ENCODE measurements around the gene TAF4.
"Not testable (repeated sequence)": the region's sequence is repeated elsewhere in the genome, so short reads cannot be mapped to it uniquely, and the experiment has no call there.

Gene TAF4

DNA sequence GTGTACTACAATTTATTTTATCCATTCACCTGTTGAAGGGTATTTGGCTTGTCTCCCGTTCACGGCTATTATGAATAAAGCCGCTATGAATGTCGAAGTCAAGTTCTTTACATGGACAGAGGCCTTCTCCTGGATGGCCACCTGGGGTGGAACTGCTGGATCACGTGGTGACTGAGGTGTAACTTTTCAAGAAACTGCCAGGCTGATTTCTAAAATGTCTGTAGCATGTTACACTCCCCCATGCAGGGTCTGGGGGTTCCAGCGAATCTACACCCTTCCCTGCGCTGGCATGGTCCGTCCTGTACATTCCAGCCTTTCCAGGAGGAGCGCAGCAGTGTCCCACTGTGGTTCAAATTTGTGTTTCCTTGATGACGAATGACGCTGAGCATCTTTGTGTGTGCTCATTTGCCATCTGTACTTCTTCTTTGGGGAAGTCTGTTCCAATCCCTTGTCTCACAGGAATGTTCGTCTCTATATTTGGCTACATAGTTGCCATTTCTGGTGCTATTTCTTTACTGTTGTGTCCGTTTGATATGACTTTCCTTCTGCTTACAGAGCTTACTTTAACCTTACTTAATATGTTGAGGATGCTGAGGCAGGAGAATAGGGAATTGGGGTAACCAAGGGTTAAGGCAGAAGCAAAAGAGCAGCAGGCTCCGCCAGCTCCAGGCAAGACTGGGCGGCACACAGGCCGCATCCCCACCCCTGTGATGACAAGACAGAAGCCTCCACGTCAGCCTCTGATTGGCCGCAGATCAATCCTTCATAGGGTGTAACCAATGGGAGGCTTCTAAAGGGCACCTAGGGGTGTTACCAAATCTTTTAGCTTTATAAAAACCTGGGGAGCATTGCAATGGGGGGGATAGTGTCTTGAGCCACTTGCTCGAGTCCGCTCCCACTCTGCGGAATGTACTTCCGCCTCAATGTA, 106.6 kb downstream of the TAF4 start:
- DNase-seq, result no peak

DNA sequence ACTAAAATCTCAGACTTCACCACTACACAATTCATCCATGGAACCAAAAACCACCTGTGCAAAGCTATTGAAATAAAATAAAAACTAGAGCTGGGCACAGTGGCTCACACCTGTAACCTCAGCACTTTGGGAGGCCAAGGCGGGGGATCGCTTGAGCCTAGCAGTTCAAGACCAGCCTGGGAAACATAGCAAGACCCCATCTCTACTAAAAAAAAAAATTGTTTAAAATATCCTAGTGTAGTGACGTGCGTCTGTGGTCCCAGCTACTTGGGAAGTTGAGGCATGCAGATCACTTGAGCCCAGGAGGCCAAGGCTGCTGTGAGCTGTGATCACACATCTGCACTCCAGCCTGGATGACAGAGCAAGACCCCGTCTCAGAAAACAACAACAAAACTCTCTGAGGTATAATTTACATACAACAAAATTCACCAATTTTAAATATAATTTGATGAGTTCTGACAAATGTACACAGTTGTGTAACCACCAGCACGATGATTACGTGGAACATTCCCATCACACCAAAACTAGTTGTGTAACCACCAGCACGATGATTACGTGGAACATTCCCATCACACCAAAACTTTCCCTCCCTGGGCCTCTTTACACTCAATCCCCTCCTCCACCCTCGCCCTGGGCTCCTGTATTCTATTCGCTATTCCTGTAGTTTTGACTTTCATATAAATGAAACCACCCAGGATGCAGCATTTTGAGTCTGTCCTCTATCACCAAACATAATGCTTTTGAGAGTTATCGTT, 107.5 kb downstream of the TAF4 start:
- no peak for DNase-seq

DNA sequence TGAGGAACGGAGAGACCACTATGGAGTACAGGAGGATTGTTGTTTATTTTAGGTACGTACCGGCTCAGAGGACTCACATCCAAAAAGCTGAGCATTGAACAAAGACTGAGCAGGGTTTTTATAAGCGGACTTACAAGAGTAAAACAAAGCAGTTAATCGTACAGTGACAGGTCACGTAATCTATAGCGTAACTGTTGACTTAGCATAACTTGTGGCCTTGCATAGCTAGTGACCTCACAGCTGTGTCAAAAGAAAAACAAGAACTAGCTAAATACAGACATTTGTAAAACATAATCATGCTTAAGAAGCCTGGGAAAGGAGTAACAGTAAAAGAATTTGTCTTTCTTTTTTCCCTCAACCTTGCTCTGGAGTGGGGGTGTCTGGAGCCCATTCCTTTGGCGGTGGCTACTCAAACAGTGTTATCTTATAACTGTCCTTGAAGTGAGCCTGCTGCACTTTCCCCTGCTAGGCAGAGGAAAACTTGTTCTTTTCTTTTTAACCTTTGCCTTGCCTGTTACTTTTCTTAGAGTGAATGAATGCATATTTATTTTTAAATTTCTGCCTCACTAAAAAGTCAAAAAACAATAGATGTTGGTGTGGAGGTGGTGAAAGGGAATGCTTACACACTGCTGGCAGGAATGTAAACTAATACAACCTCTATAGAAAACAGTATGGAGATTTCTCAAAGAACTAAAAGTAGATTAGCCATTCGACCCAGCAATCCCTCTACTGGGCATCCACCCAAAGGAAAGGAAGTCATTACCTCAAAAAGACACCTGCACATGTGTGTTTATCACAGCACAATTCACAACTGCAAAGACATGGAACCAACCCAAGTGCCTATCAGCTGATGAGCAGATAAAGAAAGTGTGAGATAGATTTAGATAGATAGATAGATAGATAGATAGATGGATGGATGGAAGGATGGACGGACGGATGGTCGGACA, 109.0 kb downstream of the TAF4 start:
- no peak for DNase-seq

DNA sequence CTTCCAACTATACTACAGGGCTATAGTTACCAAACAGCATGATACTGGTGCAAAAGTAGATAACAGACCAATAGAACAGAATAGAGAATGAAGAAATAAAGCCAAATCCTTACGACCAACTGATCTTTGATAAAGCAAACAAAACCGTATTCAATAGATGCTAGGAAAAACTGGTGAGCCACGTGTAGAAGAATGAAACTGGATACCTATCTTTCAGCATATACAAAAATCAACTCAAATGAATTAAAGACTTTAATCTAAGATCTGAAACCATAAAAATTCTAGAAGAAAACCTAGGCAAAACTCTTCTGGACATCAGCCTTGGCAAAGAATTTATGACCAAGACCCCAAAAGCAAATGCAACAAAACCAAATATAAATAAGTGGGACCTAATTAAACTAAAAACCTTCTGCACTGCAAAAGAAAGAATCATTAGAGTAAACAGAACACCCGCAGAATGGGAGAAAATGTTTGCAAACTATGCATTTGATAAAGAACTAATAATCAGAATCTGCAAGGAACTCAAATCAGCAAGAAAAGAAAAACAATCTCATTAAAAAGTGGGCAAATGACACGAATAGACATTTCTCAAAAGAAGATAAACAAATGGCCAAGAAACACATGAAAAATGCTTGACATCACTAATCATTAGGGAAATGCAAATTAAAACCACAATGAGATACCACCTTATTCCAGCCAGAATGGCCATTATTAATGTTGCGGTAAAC, 109.8 kb downstream of the TAF4 start:
- no peak for DNase-seq

DNA sequence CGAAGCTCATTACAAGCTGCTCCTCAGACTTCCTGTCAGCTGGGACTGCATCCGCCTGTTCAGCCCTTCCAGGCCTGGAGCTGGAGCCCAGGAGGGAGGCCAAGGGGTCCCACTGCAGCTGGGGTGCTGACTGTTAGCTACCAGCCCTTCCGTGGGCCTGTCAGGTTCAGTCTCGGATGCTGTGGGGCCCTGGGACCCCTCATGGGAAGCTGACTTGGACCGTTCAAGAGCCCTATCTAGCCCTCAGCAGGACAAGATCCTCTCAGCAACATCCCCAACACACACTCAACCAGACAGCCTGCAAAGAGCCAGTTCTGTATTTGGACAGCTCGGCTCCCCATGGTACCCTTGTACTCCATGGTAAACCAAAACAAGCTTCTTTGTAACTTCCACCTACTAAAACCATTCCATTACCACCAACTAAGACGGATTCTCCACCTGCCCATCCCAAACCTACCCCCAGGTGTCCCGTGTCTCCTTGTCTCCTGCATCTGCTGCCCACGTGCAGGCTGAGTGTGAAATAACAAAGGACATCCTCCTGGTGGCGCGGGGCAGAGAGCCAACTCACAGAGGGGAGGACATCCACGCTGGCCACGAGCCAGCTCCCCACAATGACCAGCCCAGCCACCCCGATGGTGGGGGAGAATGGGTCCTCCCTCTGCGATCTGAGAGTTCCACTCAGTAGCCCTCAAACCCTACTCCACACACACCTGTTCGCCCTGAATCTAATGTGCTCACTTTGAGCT, 111.2 kb downstream of the TAF4 start:
- DNase-seq, result no peak

DNA sequence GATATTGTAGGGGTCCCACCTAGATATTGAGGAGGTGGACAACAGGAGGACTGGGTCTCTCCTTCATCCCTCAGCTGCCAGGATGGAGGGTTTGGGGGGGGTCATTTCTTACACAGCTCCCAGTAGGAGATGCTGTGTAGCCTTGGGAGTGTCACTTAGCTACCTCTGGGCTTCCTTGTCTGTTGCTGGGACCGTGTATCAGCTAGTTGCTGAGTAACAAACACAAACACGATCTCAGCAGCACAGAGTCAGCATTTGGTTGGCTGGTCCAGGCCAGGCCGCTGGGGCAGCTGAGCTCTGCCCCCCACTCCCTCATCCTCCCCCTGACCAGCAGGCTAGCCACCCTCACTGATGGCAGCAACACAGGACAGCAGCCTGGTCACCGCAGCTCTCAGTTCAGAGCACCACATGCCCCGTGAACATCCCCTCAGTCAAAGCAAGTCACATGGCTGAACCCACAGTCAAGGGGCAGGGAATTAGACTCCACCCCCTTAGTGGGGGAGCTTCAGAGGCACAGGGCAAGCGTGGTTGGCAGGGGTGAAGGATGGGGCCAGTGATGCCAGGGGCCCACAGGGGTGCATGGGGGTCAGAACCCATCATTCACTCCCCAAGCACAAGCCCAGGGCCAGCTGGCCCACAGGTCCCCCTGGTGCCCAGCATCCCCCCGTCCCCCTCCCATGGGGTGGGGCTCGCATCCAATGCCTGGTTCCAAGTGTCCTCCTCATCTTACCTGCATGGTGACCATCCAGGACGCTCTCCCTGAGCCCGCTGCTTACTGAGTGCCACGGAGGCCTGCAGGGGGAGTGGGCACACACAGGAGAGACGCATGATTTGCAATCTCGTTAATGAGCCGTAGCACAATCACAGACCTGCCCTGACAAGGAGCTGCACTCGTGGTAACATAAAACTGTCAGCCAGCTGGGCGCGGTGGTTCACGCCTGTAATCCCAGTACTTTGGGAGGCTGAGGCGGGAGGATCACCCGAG, 112.4 kb downstream of the TAF4 start:
- DNase-seq, result no peak

DNA sequence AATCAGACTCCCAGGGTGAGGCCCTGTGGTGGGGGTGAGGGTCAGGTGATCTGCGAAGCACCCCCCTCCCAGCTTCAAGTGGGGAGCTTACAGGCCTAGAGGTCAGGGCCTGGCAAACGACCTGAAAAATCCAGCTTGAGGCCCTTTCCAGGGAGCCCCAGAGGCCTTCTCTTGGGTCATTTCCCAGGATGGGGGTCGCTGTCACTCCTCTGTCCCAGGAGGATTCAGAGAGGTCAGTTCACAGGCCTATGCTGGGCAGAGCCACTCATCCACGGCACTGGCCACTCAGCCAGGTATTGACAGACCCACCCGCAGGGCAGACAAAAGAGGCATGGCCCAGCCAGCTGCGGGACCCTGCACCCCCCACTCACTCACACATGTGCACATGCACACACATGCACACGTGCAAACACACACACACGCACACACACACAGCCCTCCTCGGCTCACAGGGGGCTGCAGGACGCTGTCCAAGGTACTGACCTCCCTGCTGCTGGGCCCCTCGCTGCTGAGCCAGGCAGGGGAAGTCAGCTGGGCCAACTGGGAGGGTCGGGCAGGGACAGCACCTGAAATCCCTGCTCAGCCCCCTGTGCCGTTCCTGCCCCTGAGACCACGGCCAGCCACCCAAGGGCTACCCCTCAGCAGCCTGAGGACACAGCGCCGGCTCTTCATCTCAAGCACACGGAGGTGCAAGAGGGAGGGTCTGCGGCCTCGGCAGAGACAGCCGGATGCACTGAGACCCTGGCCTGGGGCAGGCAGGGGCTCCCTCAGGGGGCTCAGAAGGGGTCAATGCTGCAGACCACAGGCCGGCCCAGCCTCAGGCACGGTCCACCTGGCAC, 113.8 kb downstream of the TAF4 start:
- DNase-seq, result no peak

DNA sequence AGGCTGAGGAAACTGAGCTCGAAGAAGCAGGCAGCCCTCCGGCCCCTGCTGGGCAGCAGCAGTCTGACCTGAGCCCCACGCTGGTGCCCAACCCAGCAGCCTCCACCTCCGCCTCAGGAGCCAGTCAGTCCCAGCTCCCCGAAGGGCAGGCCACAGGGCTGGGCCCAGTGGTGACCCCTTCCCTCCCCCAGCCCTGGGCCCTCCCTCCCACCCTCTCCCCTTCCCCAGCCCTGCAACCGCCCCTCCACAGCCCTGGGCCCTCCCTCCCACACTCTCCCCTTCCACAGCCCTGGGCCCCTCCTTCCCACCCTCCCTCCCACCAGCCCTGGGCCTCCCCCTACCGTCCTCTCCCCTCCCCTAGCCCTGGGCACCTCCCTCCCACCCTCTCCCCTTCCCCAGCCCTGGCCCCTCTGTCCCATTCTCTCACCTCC, 115.0 kb downstream of the TAF4 start:
- DNase-seq, result no peak

DNA sequence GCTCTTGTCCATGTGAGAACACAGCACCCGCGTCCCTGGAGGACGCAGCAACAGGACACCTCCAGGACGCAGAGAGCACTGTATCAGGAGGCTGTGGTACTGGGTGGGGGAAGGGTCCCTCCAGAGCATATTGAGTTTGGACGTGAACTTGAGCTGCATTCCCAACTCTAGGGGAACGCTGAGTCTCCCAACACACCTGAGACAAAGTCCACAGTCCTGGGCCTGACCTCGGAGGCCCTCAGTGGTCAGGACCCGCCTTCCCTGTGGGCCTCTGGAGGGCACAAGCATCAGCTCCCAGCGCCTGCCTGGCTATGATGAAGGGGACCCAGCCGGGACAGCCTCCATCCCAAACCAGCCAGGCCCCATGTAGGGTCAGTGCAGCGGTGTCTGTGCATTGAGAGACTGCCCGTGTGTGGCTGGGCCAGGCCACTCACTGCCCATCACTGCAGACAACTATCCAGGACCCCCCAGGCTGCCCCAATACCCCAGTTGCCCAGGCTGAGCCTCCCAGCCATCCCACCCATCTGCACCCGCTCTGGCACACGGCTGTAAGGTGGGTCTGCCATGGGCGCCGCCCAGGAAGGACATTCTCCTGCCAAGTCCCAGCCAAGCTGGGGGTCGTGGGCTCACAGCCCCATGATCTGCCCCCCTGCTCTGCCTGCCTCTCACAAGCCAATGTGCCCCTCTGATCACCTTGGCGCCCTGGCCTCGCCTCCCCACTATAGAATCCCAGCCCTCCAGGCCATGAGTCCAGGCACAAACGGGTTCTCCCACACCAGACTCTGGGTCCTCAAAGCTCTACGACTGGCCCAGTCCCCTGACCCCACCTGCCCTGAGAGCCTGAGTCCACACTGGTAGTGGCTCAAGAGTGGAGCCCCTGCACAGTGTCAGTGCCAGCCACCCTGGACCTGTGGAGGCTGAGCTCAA, 115.7 kb downstream of the TAF4 start:
- DNase-seq, result no peak

DNA sequence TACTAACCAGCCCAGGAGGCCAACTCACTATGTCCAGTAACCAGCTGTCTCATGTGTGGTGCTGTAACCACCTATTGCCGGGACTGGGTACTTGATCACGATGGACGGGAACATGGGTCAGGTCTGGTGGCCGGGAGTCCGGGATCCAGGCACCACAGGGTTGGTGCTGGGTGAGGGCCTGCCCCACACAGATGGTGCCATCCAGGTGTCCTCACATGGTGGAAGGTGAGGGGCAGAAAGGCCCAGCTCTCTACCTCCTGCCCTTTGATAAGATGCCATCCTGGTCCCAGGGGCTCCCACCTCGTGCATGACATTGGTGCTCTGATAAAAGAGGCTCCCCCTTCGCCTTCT, 116.3 kb downstream of the TAF4 start:
- DNase-seq, result no peak

DNA sequence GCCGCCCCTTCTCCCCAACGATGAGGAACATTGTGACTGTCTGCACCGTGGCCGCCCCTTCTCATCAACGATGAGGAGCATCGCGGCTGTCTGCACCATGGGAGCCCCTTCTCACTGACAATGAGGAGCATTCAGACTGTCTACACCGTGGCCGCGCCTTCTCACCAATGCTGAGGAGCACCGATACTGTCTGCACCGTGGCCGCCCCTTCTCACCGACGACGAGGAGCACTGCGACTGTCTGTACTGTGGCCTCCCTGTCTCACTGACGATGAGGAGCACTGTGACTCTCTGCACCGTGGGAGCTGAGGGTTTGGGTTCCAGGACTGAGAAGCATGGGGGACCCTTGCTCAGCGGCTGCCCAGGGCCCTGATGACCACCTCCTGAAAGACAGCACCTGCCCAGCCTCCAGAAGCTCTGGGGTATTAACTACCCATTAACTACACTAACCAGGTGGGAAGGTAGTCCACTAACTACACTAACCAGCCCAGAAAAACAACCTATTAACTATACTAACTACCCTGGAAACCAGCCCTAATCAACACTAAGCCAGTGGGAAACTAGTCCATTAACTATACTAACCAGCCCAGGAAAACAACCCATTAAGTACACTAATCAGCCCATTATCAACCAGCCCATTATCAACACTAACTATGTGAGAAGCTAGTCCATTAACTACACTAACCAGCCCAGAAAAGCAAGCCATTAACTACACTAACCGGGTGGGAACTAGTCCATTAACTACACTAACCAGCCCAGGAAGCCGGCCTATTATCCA, 116.9 kb downstream of the TAF4 start:
- DNase-seq, result no peak

DNA sequence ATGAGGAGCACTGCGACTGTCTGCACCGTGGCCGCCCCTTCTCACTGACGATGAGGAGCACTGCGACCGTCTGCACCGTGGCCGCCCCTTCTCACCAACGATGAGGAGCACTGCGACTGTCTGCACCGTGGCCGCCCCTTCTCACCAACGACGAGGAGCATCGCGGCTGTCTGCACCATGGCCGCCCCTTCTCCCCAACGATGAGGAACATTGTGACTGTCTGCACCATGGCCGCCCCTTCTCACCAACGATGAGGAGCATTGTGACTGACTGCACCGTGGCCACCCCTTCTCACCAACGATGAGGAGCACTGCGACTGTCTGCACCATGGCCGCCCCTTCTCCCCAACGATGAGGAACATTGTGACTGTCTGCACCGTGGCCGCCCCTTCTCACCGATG, 117.6 kb downstream of the TAF4 start:
- DNase-seq, result not testable (repeated sequence)

DNA sequence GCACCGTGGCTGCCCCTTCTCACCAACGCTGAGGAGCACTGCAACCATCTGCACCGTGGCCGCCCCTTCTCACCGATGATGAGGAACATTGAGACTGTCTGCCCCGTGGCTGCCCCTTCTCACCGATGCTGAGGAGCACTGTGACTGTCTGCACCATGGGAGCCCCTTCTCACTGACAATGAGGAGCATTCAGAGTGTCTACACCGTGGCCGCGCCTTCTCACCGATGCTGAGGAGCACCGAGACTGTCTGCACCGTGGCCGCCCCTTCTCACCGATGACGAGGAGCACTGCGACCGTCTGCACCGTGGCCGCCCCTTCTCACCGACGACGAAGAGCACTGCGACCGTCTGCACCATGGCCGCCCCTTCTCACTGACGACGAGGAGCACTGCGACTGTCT, 120.2 kb downstream of the TAF4 start:
- not testable (repeated sequence) for DNase-seq

DNA sequence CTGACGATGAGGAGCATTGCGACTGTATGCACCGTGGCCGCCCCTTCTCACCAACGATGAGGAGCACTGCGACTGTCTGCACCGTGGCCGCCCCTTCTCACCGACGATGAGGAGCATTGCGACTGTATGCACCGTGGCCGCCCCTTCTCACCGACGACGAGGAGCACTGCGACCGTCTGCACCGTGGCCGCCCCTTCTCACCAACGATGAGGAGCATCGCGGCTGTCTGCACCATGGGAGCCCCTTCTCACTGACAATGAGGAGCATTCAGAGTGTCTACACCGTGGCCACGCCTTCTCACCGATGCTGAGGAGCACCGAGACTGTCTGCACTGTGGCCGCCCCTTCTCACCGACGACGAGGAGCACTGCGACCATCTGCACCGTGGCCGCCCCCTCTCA, 120.7 kb downstream of the TAF4 start:
- DNase-seq, result not testable (repeated sequence)

DNA sequence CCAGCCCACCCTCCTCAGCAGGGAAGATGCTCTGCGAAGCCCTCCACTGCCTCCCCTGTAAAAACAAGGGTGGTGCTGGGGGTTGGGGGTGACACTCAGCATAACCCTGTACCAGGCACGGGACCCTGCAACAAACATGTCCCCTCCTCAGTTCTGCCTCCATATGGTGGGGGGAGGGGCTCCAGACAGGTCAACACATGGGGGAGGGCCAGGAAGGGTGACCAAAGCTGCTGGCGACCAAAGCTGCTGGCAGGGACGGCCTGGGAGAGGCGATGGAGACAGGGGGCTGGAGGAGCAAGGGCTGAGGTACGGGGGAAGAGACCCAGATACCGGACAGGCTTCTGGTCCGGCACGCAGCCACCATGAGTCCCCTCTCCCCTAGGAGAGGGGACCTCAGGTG, 123.2 kb downstream of the TAF4 start:
- DNase-seq, result no peak

DNA sequence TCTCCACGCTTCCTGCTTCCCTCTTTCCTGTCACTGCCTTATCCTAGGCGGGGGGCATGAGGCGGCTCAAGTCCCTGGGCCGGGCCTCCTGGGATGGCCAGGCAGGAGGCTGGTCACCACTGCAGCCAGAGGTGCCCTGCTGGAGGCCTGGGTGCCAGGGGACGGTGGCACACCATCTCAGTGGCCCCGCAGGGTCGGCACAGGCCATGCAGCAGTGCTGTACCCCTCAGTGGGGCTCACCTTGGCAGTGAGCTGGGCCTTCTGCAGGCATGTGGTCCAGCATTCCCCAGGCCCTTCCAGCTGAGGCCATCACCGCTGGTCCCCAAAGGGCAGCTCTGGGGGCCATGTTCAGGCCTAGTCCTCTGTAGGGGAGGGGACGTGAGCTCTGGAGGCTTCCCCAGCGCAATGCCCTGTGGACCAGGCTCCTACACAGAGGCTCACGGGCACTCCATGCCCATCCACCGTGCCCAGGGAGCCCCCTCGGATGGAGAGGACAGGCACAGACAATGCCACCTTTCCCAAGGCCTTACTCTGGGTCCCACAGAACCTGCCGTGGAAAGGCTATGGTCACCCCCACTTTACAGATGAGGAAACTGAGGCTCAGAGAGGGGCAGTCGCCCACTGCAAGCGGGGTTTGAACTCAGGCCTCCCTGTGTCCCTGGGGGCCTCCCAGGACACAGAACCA, 123.8 kb downstream of the TAF4 start:
- DNase-seq, result no peak

All from activated CD4-positive, alpha-beta T cell treated with anti-CD3 and anti-CD28 coated beads for 1 hour (primary cell).